CD4-positive, alpha-beta T cell (primary cell): ENCODE results near the gene ELOVL5. TPM values are rescaled to one million over a fixed set of nuclear protein-coding genes. Genes with fewer than 3 reads are reported as not detected.

Experiments used
- ATAC-seq: fragments of 200-7000 bp; cut with Tn5 transposase; one replicate; pipeline ENCODE4 v1.10.0; 2022; ENCODE audit warnings: mild to moderate bottlenecking; ENCODE audit not compliant: poor library complexity
- CTCF ChIA-PET: fragments of 350-600 bp; sonication (Branson Sonifier 250); formaldehyde crosslinking; loops from one replicate; lab custom pipeline; 2021; ENCODE audit warnings: antibody characterized with exemption, inconsistent platforms; lab: Charles Lee
- POLR2A ChIA-PET: fragments of 350-600 bp; sonication (Branson Sonifier 250); formaldehyde crosslinking; loops from one replicate; lab custom pipeline; 2021; ENCODE audit warnings: antibody characterized with exemption, inconsistent platforms; lab: Charles Lee
- DNase-seq, 14 experiments: peaks; one replicate each; pipeline ENCODE4 v3.0.0-alpha.2; 2013 to 2020; ENCODE audit warnings: mixed read lengths in 2 of 14
- H3K27ac ChIP-seq, 2 donors: one replicate each; pipeline versions ENCODE4 v1.5.1 to v1.7.0; 2013; ENCODE audit warnings: low read length in 2 of 2, low read depth in 1 of 2, mild to moderate bottlenecking in 1 of 2
- H3K27me3 ChIP-seq, 2 experiments: 1 replicate in 1 of 2; 2 replicates in 1 of 2; pipeline versions ENCODE4 v1.6.1 to v1.7.0; 2013; ENCODE audit warnings: low read length in 2 of 2, control low read depth in 1 of 2, mild to moderate bottlenecking in 1 of 2, moderate library complexity in 1 of 2; ENCODE audit not compliant: insufficient read depth in 2 of 2, control insufficient read depth in 1 of 2
- H3K36me3 ChIP-seq: one replicate; pipeline ENCODE4 v1.6.1; 2013; ENCODE audit warnings: low read length, control low read depth; ENCODE audit not compliant: insufficient read depth
- H3K4me1 ChIP-seq: one replicate; pipeline ENCODE4 v1.6.1; 2013; ENCODE audit warnings: low read length, control low read depth; ENCODE audit not compliant: insufficient read depth
- H3K4me3 ChIP-seq: one replicate; pipeline ENCODE4 v1.5.1; 2013; ENCODE audit warnings: mild to moderate bottlenecking, low read length, moderate library complexity
- H3K9me3 ChIP-seq, 2 experiments: 1 replicate in 1 of 2; 2 replicates in 1 of 2; pipeline versions ENCODE4 v1.6.1 to v1.7.0; 2013; ENCODE audit warnings: low read length in 2 of 2, mild to moderate bottlenecking in 2 of 2, control low read depth in 1 of 2, moderate library complexity in 1 of 2; ENCODE audit not compliant: control insufficient read depth in 1 of 2, insufficient read depth in 1 of 2
- H3K27ac Mint-ChIP-seq: one replicate; pipeline ENCODE4 v1.8.0; 2020; ENCODE audit warnings: mixed read lengths
- H3K27me3 Mint-ChIP-seq: one replicate; pipeline ENCODE4 v1.8.0; 2021; ENCODE audit warnings: mixed read lengths
- H3K36me3 Mint-ChIP-seq: one replicate; pipeline ENCODE4 v1.8.0; 2021; ENCODE audit warnings: low read depth, mixed read lengths
- H3K4me1 Mint-ChIP-seq: one replicate; pipeline ENCODE4 v1.8.0; 2021; ENCODE audit warnings: low read depth, mixed read lengths
- H3K4me3 Mint-ChIP-seq: one replicate; pipeline ENCODE4 v1.8.0; 2020; ENCODE audit warnings: mild to moderate bottlenecking, mixed read lengths
- H3K9me3 Mint-ChIP-seq: one replicate; pipeline ENCODE4 v1.8.0; 2020; ENCODE audit warnings: mixed read lengths
- intact Hi-C, 2 experiments: fragments of 100-400 bp; cut with DNase I in 1 of 2; cut with micrococcal nuclease in 1 of 2; formaldehyde crosslinking; loops; one replicate each; pipeline versions ENCODE4 v1.15.1 to v1.9.0; 2023 to 2025; cut with DNase I, micrococcal nuclease
- total RNA-seq, 174 experiments: library from RNA in 2 of 174; stranded (reverse) in 2 of 174; gene quantifications; one replicate each; pipeline ENCODE4 v1.2.3 and lab custom pipeline; 2021 to 2026
- TF ChIP-seq, protein P1 (sequence below): fragments of 200-600 bp; IDR thresholded peaks from one replicate; pipeline ENCODE4 v1.8.0; 2022; ENCODE audit warnings: antibody characterized with exemption, mild to moderate bottlenecking

ELOVL5 gene
- total RNA-seq, 2 experiments from 2014 or later, result 78.0 to 86.8 TPM

- TF ChIP-seq, protein P1, sequence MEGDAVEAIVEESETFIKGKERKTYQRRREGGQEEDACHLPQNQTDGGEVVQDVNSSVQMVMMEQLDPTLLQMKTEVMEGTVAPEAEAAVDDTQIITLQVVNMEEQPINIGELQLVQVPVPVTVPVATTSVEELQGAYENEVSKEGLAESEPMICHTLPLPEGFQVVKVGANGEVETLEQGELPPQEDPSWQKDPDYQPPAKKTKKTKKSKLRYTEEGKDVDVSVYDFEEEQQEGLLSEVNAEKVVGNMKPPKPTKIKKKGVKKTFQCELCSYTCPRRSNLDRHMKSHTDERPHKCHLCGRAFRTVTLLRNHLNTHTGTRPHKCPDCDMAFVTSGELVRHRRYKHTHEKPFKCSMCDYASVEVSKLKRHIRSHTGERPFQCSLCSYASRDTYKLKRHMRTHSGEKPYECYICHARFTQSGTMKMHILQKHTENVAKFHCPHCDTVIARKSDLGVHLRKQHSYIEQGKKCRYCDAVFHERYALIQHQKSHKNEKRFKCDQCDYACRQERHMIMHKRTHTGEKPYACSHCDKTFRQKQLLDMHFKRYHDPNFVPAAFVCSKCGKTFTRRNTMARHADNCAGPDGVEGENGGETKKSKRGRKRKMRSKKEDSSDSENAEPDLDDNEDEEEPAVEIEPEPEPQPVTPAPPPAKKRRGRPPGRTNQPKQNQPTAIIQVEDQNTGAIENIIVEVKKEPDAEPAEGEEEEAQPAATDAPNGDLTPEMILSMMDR, result no peak
- Histone ChIP-seq H3K27ac (no peak overlapping the region), H3K27me3 (no peaks in the 10 kb centered on the region), H3K4me1 (no peaks in the 10 kb centered on the region), H3K4me3 (no peak overlapping the region), H3K36me3 (peaks cover 93% of the 10 kb centered on the region), H3K9me3 (no peaks in the 10 kb centered on the region)
- no peaks in the 10 kb centered on the region for H3K27me3 Mint-ChIP-seq
- no peaks in the 10 kb centered on the region for H3K9me3 Mint-ChIP-seq
- H3K4me3 Mint-ChIP-seq, result no peak overlapping the region
- H3K36me3 Mint-ChIP-seq, result peaks cover 95% of the 10 kb centered on the region
- DNase-seq (no peak), ATAC-seq (no peak)
- no peak overlapping the region for H3K27ac Mint-ChIP-seq
- no peaks in the 10 kb centered on the region for H3K4me1 Mint-ChIP-seq
- CTCF ChIA-PET, result no interaction called here
- POLR2A ChIA-PET, result interaction anchor here (0.8 to 1.5 kb wide), 2 partner anchors 22 to 75 kb away, joined by 3 read pairs; no protein-coding TSS in a partner anchor
- intact Hi-C loops, result no loop called here
Measured at GRCh38 chr6:53268858-53269608, 79.7 kb downstream of the ELOVL5 start.

GRCh38 chr6:53266553-53267090 is 82.1 kb downstream of the ELOVL5 start:
- H3K9me3 Mint-ChIP-seq, result no peaks in the 10 kb centered on the region
- intact Hi-C loops, result no loop called here
- peaks cover 88% of the 10 kb centered on the region for H3K36me3 Mint-ChIP-seq
- no peaks in the 10 kb centered on the region for H3K4me1 Mint-ChIP-seq
- H3K27ac Mint-ChIP-seq, result no peak overlapping the region
- no peaks in the 10 kb centered on the region for H3K27me3 Mint-ChIP-seq
- Histone ChIP-seq H3K36me3 (peaks cover 88% of the 10 kb centered on the region), H3K4me1 (no peaks in the 10 kb centered on the region), H3K9me3 (no peaks in the 10 kb centered on the region), H3K4me3 (no peak overlapping the region), H3K27ac (no peak overlapping the region), H3K27me3 (no peaks in the 10 kb centered on the region)
- DNase-seq (no peak), ATAC-seq (no peak)
- ChIA-PET POLR2A (no interaction called here), CTCF (no interaction called here)
- no peak overlapping the region for H3K4me3 Mint-ChIP-seq
- TF ChIP-seq, protein P1, result no peak

GRCh38 chr6:53264915-53265607 is 83.7 kb downstream of the ELOVL5 start:
- H3K4me1 Mint-ChIP-seq, result no peaks in the 10 kb centered on the region
- H3K36me3 Mint-ChIP-seq, result peaks cover 88% of the 10 kb centered on the region
- Histone ChIP-seq H3K9me3 (no peaks in the 10 kb centered on the region), H3K4me3 (no peak overlapping the region), H3K27me3 (no peaks in the 10 kb centered on the region), H3K27ac (no peak overlapping the region), H3K4me1 (no peaks in the 10 kb centered on the region), H3K36me3 (peaks cover 89% of the 10 kb centered on the region)
- intact Hi-C loops, result no loop called here
- CTCF ChIA-PET, result no interaction called here
- no peak overlapping the region for H3K4me3 Mint-ChIP-seq
- POLR2A ChIA-PET, result no interaction called here
- H3K27me3 Mint-ChIP-seq, result no peaks in the 10 kb centered on the region
- no peaks in the 10 kb centered on the region for H3K9me3 Mint-ChIP-seq
- ATAC-seq (no peak), DNase-seq (no peak)
- TF ChIP-seq, protein P1, result no peak
- no peak overlapping the region for H3K27ac Mint-ChIP-seq
